GM12864 (cell line): ENCODE measurements around the gene MRPS31.

Experiments
- DNase-seq: peaks from one replicate; pipeline ENCODE4 v3.0.0-alpha.2; 2011; ENCODE audit warnings: low read depth
- H3K4me3 ChIP-seq: 2 replicates; pipeline ENCODE4 v1.5.1; 2011; ENCODE audit warnings: mild to moderate bottlenecking, low read depth, low read length, control low read depth
- CTCF ChIP-seq: IDR thresholded peaks from 2 replicates; pipeline ENCODE4 v1.5.1; 2011; ENCODE audit warnings: low read depth, mild to moderate bottlenecking, moderate library complexity, low read length, control low read depth, inconsistent platforms; ENCODE audit errors: missing control alignments

Gene MRPS31

GRCh38 chr13:40812102-40812501, 41.1 kb upstream of the MRPS31 start:
- no peak for TF ChIP-seq CTCF
- H3K4me3 ChIP-seq: no peak overlapping the region
- no peak for DNase-seq

GRCh38 chr13:40809471-40809870, 38.5 kb upstream of the MRPS31 start:
- no peak for TF ChIP-seq CTCF
- H3K4me3 ChIP-seq: no peak overlapping the region
- no peak for DNase-seq

GRCh38 chr13:40806241-40806640, 35.3 kb upstream of the MRPS31 start:
- no peak for TF ChIP-seq CTCF
- DNase-seq: no peak
- H3K4me3 ChIP-seq: no peak overlapping the region

GRCh38 chr13:40803316-40803715, 32.3 kb upstream of the MRPS31 start:
- H3K4me3 ChIP-seq: no peak overlapping the region
- no peak for TF ChIP-seq CTCF
- DNase-seq: no peak

GRCh38 chr13:40801255-40802217, 30.5 kb upstream of the MRPS31 start:
- H3K4me3 ChIP-seq: no peak overlapping the region
- TF ChIP-seq CTCF: no peak
- no peak for DNase-seq

- DNase-seq: no peak
- no peak for TF ChIP-seq CTCF
Observed at GRCh38 chr13:40800559-40800958, 29.6 kb upstream of the MRPS31 start.

GRCh38 chr13:40799508-40799907, 28.5 kb upstream of the MRPS31 start:
- no peak for DNase-seq
- TF ChIP-seq CTCF: no peak
- H3K4me3 ChIP-seq: no peak overlapping the region

More at GRCh38 chr13:40800559-40800958, 29.6 kb upstream of the MRPS31 start:
- no peak overlapping the region for H3K4me3 ChIP-seq
